Measurements from ENCODE around the gene BCAS1.

- TF ChIP-seq, protein P1, sequence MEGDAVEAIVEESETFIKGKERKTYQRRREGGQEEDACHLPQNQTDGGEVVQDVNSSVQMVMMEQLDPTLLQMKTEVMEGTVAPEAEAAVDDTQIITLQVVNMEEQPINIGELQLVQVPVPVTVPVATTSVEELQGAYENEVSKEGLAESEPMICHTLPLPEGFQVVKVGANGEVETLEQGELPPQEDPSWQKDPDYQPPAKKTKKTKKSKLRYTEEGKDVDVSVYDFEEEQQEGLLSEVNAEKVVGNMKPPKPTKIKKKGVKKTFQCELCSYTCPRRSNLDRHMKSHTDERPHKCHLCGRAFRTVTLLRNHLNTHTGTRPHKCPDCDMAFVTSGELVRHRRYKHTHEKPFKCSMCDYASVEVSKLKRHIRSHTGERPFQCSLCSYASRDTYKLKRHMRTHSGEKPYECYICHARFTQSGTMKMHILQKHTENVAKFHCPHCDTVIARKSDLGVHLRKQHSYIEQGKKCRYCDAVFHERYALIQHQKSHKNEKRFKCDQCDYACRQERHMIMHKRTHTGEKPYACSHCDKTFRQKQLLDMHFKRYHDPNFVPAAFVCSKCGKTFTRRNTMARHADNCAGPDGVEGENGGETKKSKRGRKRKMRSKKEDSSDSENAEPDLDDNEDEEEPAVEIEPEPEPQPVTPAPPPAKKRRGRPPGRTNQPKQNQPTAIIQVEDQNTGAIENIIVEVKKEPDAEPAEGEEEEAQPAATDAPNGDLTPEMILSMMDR (IDR thresholded peaks at IDR 0.05): no peak
- no peak for TF ChIP-seq POLR2A (IDR thresholded peaks at IDR 0.05)
- no peak for TF ChIP-seq EP300 (IDR thresholded peaks at IDR 0.05)
- no peak for TF ChIP-seq POLR2AphosphoS5 (IDR thresholded peaks at IDR 0.05)
These were observed 50.8 kb downstream of the BCAS1 start for GRCh38 chr20:54019585-54019984.
